ENCODE results near the gene CHAD. TPM values are rescaled to one million over a fixed set of nuclear protein-coding genes. Genes with fewer than 3 reads are reported as not detected.

CHAD gene
- polyA plus RNA-seq, 1 donor (not counting 4 experiments of a cell fraction or from before 2014, with no cell fraction given): not detected

GRCh38 chr17:50447870-50448595 lies 20.6 kb downstream of the CHAD start:
- dilution Hi-C loops (cut with MboI; ENCODE audit: extremely low pct_ligation_motif_present, low sequenced_read_pairs): no loop called here
- no peaks in the 10 kb centered on the region for H3K9me3 ChIP-seq (ENCODE audit: control insufficient read depth, low read depth, low read length)
- H3K4me2 ChIP-seq (ENCODE audit: control insufficient read depth, extremely low read depth, insufficient read depth, low read depth, low read length): no peak overlapping the region
- no peaks in the 10 kb centered on the region for H3K79me2 ChIP-seq (ENCODE audit: control insufficient read depth, insufficient read depth, low read length)
- DNase-seq (ENCODE audit: low read depth, low spot score) (no peak), FAIRE-seq (no peak)
- no peaks in the 10 kb centered on the region for H4K20me1 ChIP-seq (ENCODE audit: control insufficient read depth, extremely low read depth, insufficient read depth, low read length)
- no peaks in the 10 kb centered on the region for H3K36me3 ChIP-seq (ENCODE audit: control insufficient read depth in 2 of 2, extremely low read depth in 1 of 2, insufficient read depth in 2 of 2, low read length in 2 of 2)
- H3K4me3 ChIP-seq (ENCODE audit: control insufficient read depth in 2 of 3, extremely low read depth in 1 of 3, insufficient read depth in 2 of 3, low read depth in 1 of 3, low read length in 3 of 3): no peak overlapping the region
- peaks cover 14% of the 10 kb centered on the region for H3K4me1 ChIP-seq (ENCODE audit: control insufficient read depth, extremely low read depth, insufficient read depth, low read length)
- H3K27ac ChIP-seq (ENCODE audit: control insufficient read depth, insufficient read depth, low read length): no peak overlapping the region
- no peaks in the 10 kb centered on the region for H3K9me1 ChIP-seq (ENCODE audit: control insufficient read depth, extremely low read depth, insufficient read depth, low read length)
- no peak for TF ChIP-seq EZH2 (IDR thresholded peaks at IDR 0.05; ENCODE audit: low read length)
- TF ChIP-seq, protein P1, sequence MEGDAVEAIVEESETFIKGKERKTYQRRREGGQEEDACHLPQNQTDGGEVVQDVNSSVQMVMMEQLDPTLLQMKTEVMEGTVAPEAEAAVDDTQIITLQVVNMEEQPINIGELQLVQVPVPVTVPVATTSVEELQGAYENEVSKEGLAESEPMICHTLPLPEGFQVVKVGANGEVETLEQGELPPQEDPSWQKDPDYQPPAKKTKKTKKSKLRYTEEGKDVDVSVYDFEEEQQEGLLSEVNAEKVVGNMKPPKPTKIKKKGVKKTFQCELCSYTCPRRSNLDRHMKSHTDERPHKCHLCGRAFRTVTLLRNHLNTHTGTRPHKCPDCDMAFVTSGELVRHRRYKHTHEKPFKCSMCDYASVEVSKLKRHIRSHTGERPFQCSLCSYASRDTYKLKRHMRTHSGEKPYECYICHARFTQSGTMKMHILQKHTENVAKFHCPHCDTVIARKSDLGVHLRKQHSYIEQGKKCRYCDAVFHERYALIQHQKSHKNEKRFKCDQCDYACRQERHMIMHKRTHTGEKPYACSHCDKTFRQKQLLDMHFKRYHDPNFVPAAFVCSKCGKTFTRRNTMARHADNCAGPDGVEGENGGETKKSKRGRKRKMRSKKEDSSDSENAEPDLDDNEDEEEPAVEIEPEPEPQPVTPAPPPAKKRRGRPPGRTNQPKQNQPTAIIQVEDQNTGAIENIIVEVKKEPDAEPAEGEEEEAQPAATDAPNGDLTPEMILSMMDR (optimal IDR thresholded peaks at IDR 0.05 in 1 of 3, IDR thresholded peaks at IDR 0.05 in 1 of 3, conservative IDR thresholded peaks at IDR 0.05 in 1 of 3; ENCODE audit: extremely low read depth in 1 of 3, insufficient read depth in 2 of 3, low read length in 3 of 3): no peak
- H2AFZ ChIP-seq (ENCODE audit: control insufficient read depth, low read length): no peak overlapping the region
- no peak overlapping the region for H3K9ac ChIP-seq (ENCODE audit: control insufficient read depth, extremely low read depth, insufficient read depth, low read length)
- H3K27me3 ChIP-seq (ENCODE audit: control insufficient read depth, extremely low read depth, insufficient read depth, low read length): no peaks in the 10 kb centered on the region

GRCh38 chr17:50445730-50446325 lies 22.9 kb downstream of the CHAD start:
- H3K79me2 ChIP-seq (ENCODE audit: control insufficient read depth, insufficient read depth, low read length): no peaks in the 10 kb centered on the region

More at GRCh38 chr17:50445730-50446325, 22.9 kb downstream of the CHAD start:
- no peak overlapping the region for H3K27ac ChIP-seq (ENCODE audit: control insufficient read depth, insufficient read depth, low read length)
- no peak overlapping the region for H3K9ac ChIP-seq (ENCODE audit: control insufficient read depth, extremely low read depth, insufficient read depth, low read length)
- no peaks in the 10 kb centered on the region for H4K20me1 ChIP-seq (ENCODE audit: control insufficient read depth, extremely low read depth, insufficient read depth, low read length)
- H3K9me3 ChIP-seq (ENCODE audit: control insufficient read depth, low read depth, low read length): no peaks in the 10 kb centered on the region
- H2AFZ ChIP-seq (ENCODE audit: control insufficient read depth, low read length): no peak overlapping the region
- H3K9me1 ChIP-seq (ENCODE audit: control insufficient read depth, extremely low read depth, insufficient read depth, low read length): no peaks in the 10 kb centered on the region
- dilution Hi-C loops (cut with MboI; ENCODE audit: extremely low pct_ligation_motif_present, low sequenced_read_pairs): no loop called here
- TF ChIP-seq EZH2 (IDR thresholded peaks at IDR 0.05; ENCODE audit: low read length): no peak
- TF ChIP-seq, protein P1 (optimal IDR thresholded peaks at IDR 0.05 in 1 of 3, IDR thresholded peaks at IDR 0.05 in 1 of 3, conservative IDR thresholded peaks at IDR 0.05 in 1 of 3; ENCODE audit: extremely low read depth in 1 of 3, insufficient read depth in 2 of 3, low read length in 3 of 3): no peak
- FAIRE-seq (no peak), DNase-seq (ENCODE audit: low read depth, low spot score) (no peak)
- H3K4me1 ChIP-seq (ENCODE audit: control insufficient read depth, extremely low read depth, insufficient read depth, low read length): peaks cover 13% of the 10 kb centered on the region
- H3K4me3 ChIP-seq (ENCODE audit: control insufficient read depth in 2 of 3, extremely low read depth in 1 of 3, insufficient read depth in 2 of 3, low read depth in 1 of 3, low read length in 3 of 3): no peak overlapping the region
- no peak overlapping the region for H3K4me2 ChIP-seq (ENCODE audit: control insufficient read depth, extremely low read depth, insufficient read depth, low read depth, low read length)
- peaks cover 0 to 2% of the 10 kb centered on the region in 2 experiments for H3K36me3 ChIP-seq (ENCODE audit: control insufficient read depth in 2 of 2, extremely low read depth in 1 of 2, insufficient read depth in 2 of 2, low read length in 2 of 2)
- H3K27me3 ChIP-seq (ENCODE audit: control insufficient read depth, extremely low read depth, insufficient read depth, low read length): no peaks in the 10 kb centered on the region

Data from keratinocyte (primary cell).